Suprapubic skin (tissue), 4 donors: ENCODE results near the gene PGA3. TPM values are rescaled to one million over a fixed set of nuclear protein-coding genes. Genes with fewer than 3 reads are reported as not detected.

Source experiments
- DNase-seq, 2 donors: peaks; one replicate each; pipeline ENCODE4 v3.0.0-alpha.2; 2019; ENCODE audit warnings: low spot score in 2 of 2
- H3K27ac ChIP-seq: fragments of 200-600 bp; sonication (generic); one replicate; pipeline ENCODE4 v1.5.1; 2019
- H3K27me3 ChIP-seq: fragments of 200-600 bp; sonication (generic); one replicate; pipeline ENCODE4 v1.5.1; 2019
- H3K36me3 ChIP-seq: fragments of 200-600 bp; sonication (generic); one replicate; pipeline ENCODE4 v1.5.1; 2019
- H3K4me1 ChIP-seq: fragments of 200-600 bp; sonication (generic); one replicate; pipeline ENCODE4 v1.5.1; 2019
- H3K4me3 ChIP-seq: fragments of 200-600 bp; sonication (generic); one replicate; pipeline ENCODE4 v1.5.1; 2019; ENCODE audit warnings: mild to moderate bottlenecking
- H3K9me3 ChIP-seq: fragments of 200-600 bp; sonication (generic); one replicate; pipeline ENCODE4 v1.5.1; 2019
- EP300 ChIP-seq: sonication (generic); formaldehyde crosslinking; IDR thresholded peaks from one replicate; pipeline ENCODE4 v1.6.1; 2017; ENCODE audit warnings: antibody characterized with exemption
- POLR2A ChIP-seq, 2 donors: fragments of 450-650 bp; IDR thresholded peaks; one replicate each; pipeline ENCODE4 v1.6.1; 2017; ENCODE audit warnings: antibody characterized with exemption in 2 of 2, mild to moderate bottlenecking in 2 of 2, moderate library complexity in 2 of 2
- POLR2AphosphoS5 ChIP-seq, 3 donors: sonication (generic); formaldehyde crosslinking; IDR thresholded peaks; one replicate each; pipeline ENCODE4 v1.6.1; 2017; ENCODE audit warnings: antibody characterized with exemption in 3 of 3
- WGBS: methylation state at CpG from one replicate; pipeline ENCODE4 v1.1.5; 2018; 5-methylcytosine and 5-hydroxymethylcytosine counted together
- total RNA-seq, 4 donors: library from RNA; depleted of rRNA; stranded (reverse); fragments of >200 nt; gene quantifications; one replicate each; pipeline ENCODE4 v1.1.0, GENCODE V29; 2016
- TF ChIP-seq, protein P1 (sequence below), 2 donors: fragments of 200-600 bp in 1 of 2; fragments of 450-650 bp in 1 of 2; sonication (generic) in 1 of 2; IDR thresholded peaks; one replicate each; pipeline ENCODE4 v1.5.1; 2016 to 2019; ENCODE audit warnings: antibody characterized with exemption in 2 of 2, mild to moderate bottlenecking in 1 of 2, moderate library complexity in 1 of 2

The PGA3 gene
- total RNA-seq, 4 donors from 2014 or later, result 2.2 TPM; not detected in 3

DNA sequence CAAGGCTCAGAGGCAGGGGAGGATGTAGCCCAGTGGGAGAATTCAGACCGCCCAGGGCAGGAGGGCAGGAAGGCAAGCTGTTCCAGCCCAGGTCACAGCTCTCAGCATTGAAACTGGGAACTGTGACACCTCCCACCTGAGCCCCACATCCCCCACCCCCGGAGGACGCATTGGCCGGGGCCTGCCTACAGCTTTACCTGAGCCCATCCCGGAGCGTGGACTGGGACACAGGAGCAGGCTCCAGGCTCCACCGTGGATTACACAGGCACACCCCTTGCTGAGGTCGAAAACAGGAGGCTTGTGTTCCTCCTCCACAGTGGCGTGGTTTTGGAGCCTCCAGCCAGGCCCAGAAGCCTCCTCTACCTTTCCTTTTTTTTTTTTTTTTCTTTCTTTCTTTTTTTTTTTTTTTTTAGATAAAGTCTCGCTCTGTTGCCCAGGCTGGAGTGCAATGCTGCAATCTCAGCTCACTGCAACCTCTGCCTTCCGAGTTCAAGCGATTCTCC lies 9.1 kb upstream of the PGA3 start:
- H3K27ac ChIP-seq, result no peak overlapping the region
- H3K4me3 ChIP-seq, result no peak overlapping the region
- no peaks in the 10 kb centered on the region for H3K9me3 ChIP-seq
- 47% methylated on average over 9 of the region's 12 CpGs for WGBS
- TF ChIP-seq POLR2A (IDR thresholded peaks at IDR 0.05), result no peak
- TF ChIP-seq, protein P1, sequence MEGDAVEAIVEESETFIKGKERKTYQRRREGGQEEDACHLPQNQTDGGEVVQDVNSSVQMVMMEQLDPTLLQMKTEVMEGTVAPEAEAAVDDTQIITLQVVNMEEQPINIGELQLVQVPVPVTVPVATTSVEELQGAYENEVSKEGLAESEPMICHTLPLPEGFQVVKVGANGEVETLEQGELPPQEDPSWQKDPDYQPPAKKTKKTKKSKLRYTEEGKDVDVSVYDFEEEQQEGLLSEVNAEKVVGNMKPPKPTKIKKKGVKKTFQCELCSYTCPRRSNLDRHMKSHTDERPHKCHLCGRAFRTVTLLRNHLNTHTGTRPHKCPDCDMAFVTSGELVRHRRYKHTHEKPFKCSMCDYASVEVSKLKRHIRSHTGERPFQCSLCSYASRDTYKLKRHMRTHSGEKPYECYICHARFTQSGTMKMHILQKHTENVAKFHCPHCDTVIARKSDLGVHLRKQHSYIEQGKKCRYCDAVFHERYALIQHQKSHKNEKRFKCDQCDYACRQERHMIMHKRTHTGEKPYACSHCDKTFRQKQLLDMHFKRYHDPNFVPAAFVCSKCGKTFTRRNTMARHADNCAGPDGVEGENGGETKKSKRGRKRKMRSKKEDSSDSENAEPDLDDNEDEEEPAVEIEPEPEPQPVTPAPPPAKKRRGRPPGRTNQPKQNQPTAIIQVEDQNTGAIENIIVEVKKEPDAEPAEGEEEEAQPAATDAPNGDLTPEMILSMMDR (IDR thresholded peaks at IDR 0.05), result no peak
- TF ChIP-seq EP300, result no peak
- TF ChIP-seq POLR2AphosphoS5 (IDR thresholded peaks at IDR 0.05), result no peak
- no peaks in the 10 kb centered on the region for H3K36me3 ChIP-seq
- DNase-seq, result no peak
- H3K27me3 ChIP-seq, result peaks cover 6% of the 10 kb centered on the region
- no peaks in the 10 kb centered on the region for H3K4me1 ChIP-seq

GRCh38 chr11:61194981-61195695 lies 8.2 kb upstream of the PGA3 start:
- Histone ChIP-seq H3K36me3 (no peaks in the 10 kb centered on the region), H3K4me1 (no peaks in the 10 kb centered on the region), H3K27ac (no peak overlapping the region), H3K9me3 (no peaks in the 10 kb centered on the region), H3K4me3 (no peak overlapping the region), H3K27me3 (peaks cover 6% of the 10 kb centered on the region)
- no peak for DNase-seq
- TF ChIP-seq, protein P1 (IDR thresholded peaks at IDR 0.05), result no peak
- no peak for TF ChIP-seq POLR2A (IDR thresholded peaks at IDR 0.05)
- 72% methylated on average over 7 of the region's 7 CpGs for WGBS

GRCh38 chr11:61195719-61196118 lies 7.6 kb upstream of the PGA3 start:
- Histone ChIP-seq H3K27ac (no peak overlapping the region), H3K4me3 (no peak overlapping the region), H3K9me3 (no peaks in the 10 kb centered on the region), H3K27me3 (peaks cover 6% of the 10 kb centered on the region), H3K4me1 (no peaks in the 10 kb centered on the region), H3K36me3 (no peaks in the 10 kb centered on the region)
- 86% methylated on average over 7 of the region's 7 CpGs for WGBS
- TF ChIP-seq, protein P1 (IDR thresholded peaks at IDR 0.05), result no peak
- no peak for TF ChIP-seq POLR2A (IDR thresholded peaks at IDR 0.05)
- no peak for TF ChIP-seq POLR2AphosphoS5 (IDR thresholded peaks at IDR 0.05)
- TF ChIP-seq EP300, result no peak
- DNase-seq, result no peak

DNA sequence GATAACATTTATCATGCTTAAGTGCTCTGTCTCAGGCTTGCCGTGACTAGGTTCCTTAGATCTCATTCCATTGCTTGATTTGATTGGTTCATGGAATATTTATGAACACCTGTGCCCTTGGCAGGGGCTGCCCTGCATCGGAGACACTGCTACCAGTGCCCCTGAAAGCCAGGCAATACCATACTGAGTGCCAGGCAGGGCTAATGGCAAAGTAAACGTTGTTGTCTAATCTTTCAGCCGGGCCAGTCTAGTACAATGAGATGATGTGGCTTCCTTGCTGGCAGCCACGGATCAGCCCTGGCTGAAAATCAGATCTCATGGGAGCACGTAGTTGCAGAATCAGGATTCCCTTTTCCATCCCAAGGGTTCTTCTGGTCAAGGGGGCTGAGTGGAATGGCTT lies 5.0 kb upstream of the PGA3 start:
- no peak for DNase-seq

GRCh38 chr11:61198948-61199523 lies 4.3 kb upstream of the PGA3 start:
- 82% methylated on average over 3 of the region's 4 CpGs for WGBS
- Histone ChIP-seq H3K27ac (no peak overlapping the region), H3K4me3 (no peak overlapping the region), H3K4me1 (no peaks in the 10 kb centered on the region), H3K9me3 (no peaks in the 10 kb centered on the region), H3K27me3 (no peaks in the 10 kb centered on the region), H3K36me3 (no peaks in the 10 kb centered on the region)
- no peak for DNase-seq
- TF ChIP-seq, protein P1 (IDR thresholded peaks at IDR 0.05), result no peak
- TF ChIP-seq POLR2A (IDR thresholded peaks at IDR 0.05), result no peak
- TF ChIP-seq POLR2AphosphoS5 (IDR thresholded peaks at IDR 0.05), result no peak
- no peak for TF ChIP-seq EP300

More for the DNA sequence above, 5.0 kb upstream of the PGA3 start:
- 72% methylated on average over 5 of the region's 6 CpGs for WGBS
- H3K36me3 ChIP-seq, result no peaks in the 10 kb centered on the region
- H3K27me3 ChIP-seq, result no peaks in the 10 kb centered on the region
- no peak overlapping the region for H3K27ac ChIP-seq
- no peak overlapping the region for H3K4me3 ChIP-seq
- TF ChIP-seq, protein P1 (IDR thresholded peaks at IDR 0.05), result no peak
- TF ChIP-seq POLR2A (IDR thresholded peaks at IDR 0.05) (no peak), EP300 (no peak), POLR2AphosphoS5 (IDR thresholded peaks at IDR 0.05) (no peak)
- no peaks in the 10 kb centered on the region for H3K9me3 ChIP-seq
- H3K4me1 ChIP-seq, result no peaks in the 10 kb centered on the region
